Measurements from ENCODE around the gene PWWP2B.

DNA sequence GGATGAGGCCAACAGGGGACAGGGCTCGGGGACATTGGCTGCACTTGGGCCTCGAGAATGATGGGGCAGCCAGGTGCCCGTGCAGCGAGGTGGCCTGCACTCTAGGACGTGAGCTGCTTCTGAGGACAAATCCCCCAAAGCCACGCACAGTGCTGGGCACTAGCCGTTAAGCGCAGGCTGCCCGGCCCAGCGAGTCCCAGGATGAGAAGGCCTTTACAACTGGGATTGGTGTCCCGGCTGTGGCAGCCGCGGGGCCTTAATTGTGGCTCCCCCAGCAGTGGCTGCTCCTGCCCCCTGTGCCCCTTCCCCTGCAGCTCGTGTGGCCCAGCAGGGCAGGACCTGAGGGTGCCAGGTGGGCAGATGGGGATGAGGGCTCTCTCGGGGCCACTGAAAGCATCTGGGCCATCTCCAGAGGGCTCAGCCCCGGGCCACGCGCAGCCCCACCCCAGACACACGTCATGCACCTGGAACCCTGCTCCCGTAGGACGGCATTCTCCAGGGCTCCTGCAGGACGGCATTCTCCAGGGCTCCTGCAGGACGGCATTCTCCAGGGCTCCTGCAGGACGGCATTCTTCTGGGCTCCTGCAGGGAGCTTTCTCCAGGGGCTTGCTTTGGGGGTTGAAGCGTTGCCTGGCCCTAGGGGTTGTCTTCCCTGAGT is 6.6 kb downstream of the PWWP2B start:
- TF ChIP-seq CTCF (IDR thresholded peaks at IDR 0.05) (no peak), TEAD4 (CRISPR knock-in tag; IDR thresholded peaks at IDR 0.05) (no peak), ZBTB21 (CRISPR knock-in tag; IDR thresholded peaks at IDR 0.05; ENCODE audit: borderline replicate concordance) (no peak)
- TF ChIP-seq, protein P1, sequence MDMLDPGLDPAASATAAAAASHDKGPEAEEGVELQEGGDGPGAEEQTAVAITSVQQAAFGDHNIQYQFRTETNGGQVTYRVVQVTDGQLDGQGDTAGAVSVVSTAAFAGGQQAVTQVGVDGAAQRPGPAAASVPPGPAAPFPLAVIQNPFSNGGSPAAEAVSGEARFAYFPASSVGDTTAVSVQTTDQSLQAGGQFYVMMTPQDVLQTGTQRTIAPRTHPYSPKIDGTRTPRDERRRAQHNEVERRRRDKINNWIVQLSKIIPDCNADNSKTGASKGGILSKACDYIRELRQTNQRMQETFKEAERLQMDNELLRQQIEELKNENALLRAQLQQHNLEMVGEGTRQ (CRISPR knock-in tag; IDR thresholded peaks at IDR 0.05), result no peak

All from WTC11 (cell line).